MG63 (cell line): Measurements from ENCODE around the gene BTBD10. TPM values are rescaled to one million over a fixed set of nuclear protein-coding genes. Genes with fewer than 3 reads are reported as not detected.

Experiments used
- DNase-seq: peaks from one replicate; pipeline ENCODE4 v3.0.0-alpha.2; 2020
- H3K27me3 ChIP-seq: fragments of 250-450 bp; sonication (Bioruptor Pico); 2 replicates; pipeline ENCODE4 v1.5.1; 2020; ENCODE audit warnings: mild to moderate bottlenecking, moderate library complexity
- H3K36me3 ChIP-seq: fragments of 250-450 bp; sonication (Bioruptor Pico); 2 replicates; pipeline ENCODE4 v1.5.1; 2020; ENCODE audit warnings: mild to moderate bottlenecking, moderate library complexity
- H3K4me3 ChIP-seq: fragments of 250-450 bp; sonication (Bioruptor Pico); 2 replicates; pipeline ENCODE4 v1.5.1; 2020; ENCODE audit warnings: mild to moderate bottlenecking, moderate library complexity
- H3K9me3 ChIP-seq: fragments of 250-450 bp; sonication (Bioruptor Pico); 2 replicates; pipeline ENCODE4 v1.5.1; 2020; ENCODE audit warnings: mild to moderate bottlenecking, moderate library complexity
- total RNA-seq: library from RNA; depleted of rRNA; stranded (reverse); fragments of >200 nt; shearing (Covaris generic); gene quantifications from 2 replicates; pipeline ENCODE4 v1.2.3, GENCODE V29; 2014; ENCODE audit warnings: low replicate concordance; rRNA removed

BTBD10 gene
- total RNA-seq = 22.7 and 32.5 TPM in 2 replicates

- H3K4me3 ChIP-seq = peak within 1 kb of the TSS; percentile 87
- DNase-seq = peak; percentile 86
- H3K9me3 ChIP-seq = no peaks in the 10 kb centered on the region
- no peaks in the 10 kb centered on the region; the same call in 1 of the 2 replicates for H3K36me3 ChIP-seq
- H3K27me3 ChIP-seq = no peaks in the 10 kb centered on the region
Measured at GRCh38 chr11:13462901-13463778, at the start of gene BTBD10. Gene BTBD10 (minus strand): TSS chr11:13463222. CDS start chr11:13445124, 18,098 bp downstream.

- H3K9me3 ChIP-seq = no peaks in the 10 kb centered on the region
- no peaks in the 10 kb centered on the region for H3K27me3 ChIP-seq
- no peaks in the 10 kb centered on the region for H3K36me3 ChIP-seq
- no peak for DNase-seq
- H3K4me3 ChIP-seq = no peak overlapping the region
Measured at GRCh38 chr11:13503393-13503792, 40.4 kb upstream of the BTBD10 start.

GRCh38 chr11:13502492-13502891 is 39.5 kb upstream of the BTBD10 start:
- no peak for DNase-seq
- Histone ChIP-seq H3K27me3 (no peaks in the 10 kb centered on the region), H3K4me3 (no peak overlapping the region), H3K9me3 (no peaks in the 10 kb centered on the region), H3K36me3 (no peaks in the 10 kb centered on the region)

- H3K27me3 ChIP-seq = no peaks in the 10 kb centered on the region
- H3K36me3 ChIP-seq = no peaks in the 10 kb centered on the region
- H3K4me3 ChIP-seq = no peak within 1 kb of the TSS
- H3K9me3 ChIP-seq = no peaks in the 10 kb centered on the region
- DNase-seq = no peak
Measured at GRCh38 chr11:13495929-13496328, 32.9 kb upstream of the BTBD10 start, which contains the start of gene PTH. Gene PTH (minus strand): TSS chr11:13495997. CDS start chr11:13492855, 3,142 bp downstream.

- H3K27me3 ChIP-seq = no peaks in the 10 kb centered on the region
- DNase-seq = no peak
- H3K36me3 ChIP-seq = no peaks in the 10 kb centered on the region
- H3K4me3 ChIP-seq = no peak overlapping the region
- no peaks in the 10 kb centered on the region for H3K9me3 ChIP-seq
Measured at GRCh38 chr11:13494051-13494450, 31.0 kb upstream of the BTBD10 start.

GRCh38 chr11:13487661-13488030 is 24.6 kb upstream of the BTBD10 start:
- H3K27me3 ChIP-seq = no peaks in the 10 kb centered on the region
- H3K9me3 ChIP-seq = no peaks in the 10 kb centered on the region
- H3K4me3 ChIP-seq = no peak overlapping the region
- H3K36me3 ChIP-seq = no peaks in the 10 kb centered on the region
- DNase-seq = no peak

GRCh38 chr11:13486926-13487660 is 24.1 kb upstream of the BTBD10 start:
- Histone ChIP-seq H3K36me3 (no peaks in the 10 kb centered on the region), H3K9me3 (no peaks in the 10 kb centered on the region), H3K27me3 (no peaks in the 10 kb centered on the region), H3K4me3 (no peak overlapping the region)
- peak; percentile 32 for DNase-seq

- Histone ChIP-seq H3K9me3 (no peaks in the 10 kb centered on the region), H3K27me3 (no peaks in the 10 kb centered on the region), H3K36me3 (no peaks in the 10 kb centered on the region), H3K4me3 (no peak overlapping the region)
- no peak for DNase-seq
Measured at GRCh38 chr11:13480198-13480597, 17.2 kb upstream of the BTBD10 start.

GRCh38 chr11:13479688-13480087 is 16.7 kb upstream of the BTBD10 start:
- DNase-seq = no peak
- Histone ChIP-seq H3K36me3 (no peaks in the 10 kb centered on the region), H3K9me3 (no peaks in the 10 kb centered on the region)

GRCh38 chr11:13475091-13475490 is 12.1 kb upstream of the BTBD10 start:
- Histone ChIP-seq H3K4me3 (no peak overlapping the region), H3K27me3 (no peaks in the 10 kb centered on the region), H3K9me3 (no peaks in the 10 kb centered on the region), H3K36me3 (no peaks in the 10 kb centered on the region)
- no peak for DNase-seq

More at GRCh38 chr11:13479688-13480087, 16.7 kb upstream of the BTBD10 start:
- H3K4me3 ChIP-seq = no peak overlapping the region
- no peaks in the 10 kb centered on the region for H3K27me3 ChIP-seq

- no peaks in the 10 kb centered on the region for H3K27me3 ChIP-seq
- no peaks in the 10 kb centered on the region for H3K36me3 ChIP-seq
- no peak for DNase-seq
- H3K9me3 ChIP-seq = no peaks in the 10 kb centered on the region
- no peak overlapping the region for H3K4me3 ChIP-seq
Measured at GRCh38 chr11:13473013-13473722, 10.1 kb upstream of the BTBD10 start.

GRCh38 chr11:13468750-13469149 is 5.7 kb upstream of the BTBD10 start:
- no peaks in the 10 kb centered on the region for H3K9me3 ChIP-seq
- no peaks in the 10 kb centered on the region for H3K27me3 ChIP-seq
- H3K36me3 ChIP-seq = no peaks in the 10 kb centered on the region
- no peak for DNase-seq
- H3K4me3 ChIP-seq = no peak overlapping the region

- no peak for DNase-seq
- no peaks in the 10 kb centered on the region for H3K27me3 ChIP-seq
- no peaks in the 10 kb centered on the region for H3K9me3 ChIP-seq
- H3K36me3 ChIP-seq = no peaks in the 10 kb centered on the region
- no peak overlapping the region for H3K4me3 ChIP-seq
Measured at GRCh38 chr11:13465909-13466371, 2.9 kb upstream of the BTBD10 start.

- Histone ChIP-seq H3K27me3 (no peaks in the 10 kb centered on the region), H3K9me3 (no peaks in the 10 kb centered on the region)
- no peak for DNase-seq
Measured at GRCh38 chr11:13463779-13464290, 813 bp upstream of the BTBD10 start.

GRCh38 chr11:13462311-13462900 is 616 bp downstream of the BTBD10 start:
- H3K9me3 ChIP-seq = no peaks in the 10 kb centered on the region
- no peaks in the 10 kb centered on the region; the same call in 1 of the 2 replicates for H3K36me3 ChIP-seq
- peak; percentile 34 for DNase-seq
- peak overlapping the region; percentile 87 for H3K4me3 ChIP-seq
- no peaks in the 10 kb centered on the region for H3K27me3 ChIP-seq

More at GRCh38 chr11:13463779-13464290, 813 bp upstream of the BTBD10 start:
- no peaks in the 10 kb centered on the region; the same call in 1 of the 2 replicates for H3K36me3 ChIP-seq
- H3K4me3 ChIP-seq = peak overlapping the region; percentile 87

GRCh38 chr11:13461291-13461690 is 1.7 kb downstream of the BTBD10 start:
- no peak for DNase-seq
- Histone ChIP-seq H3K4me3 (no peak overlapping the region), H3K9me3 (no peaks in the 10 kb centered on the region), H3K27me3 (no peaks in the 10 kb centered on the region), H3K36me3 (no peaks in the 10 kb centered on the region; the same call in 1 of the 2 replicates)
